ENCODE measurements around the gene IRF2BPL.

Gene IRF2BPL

DNA sequence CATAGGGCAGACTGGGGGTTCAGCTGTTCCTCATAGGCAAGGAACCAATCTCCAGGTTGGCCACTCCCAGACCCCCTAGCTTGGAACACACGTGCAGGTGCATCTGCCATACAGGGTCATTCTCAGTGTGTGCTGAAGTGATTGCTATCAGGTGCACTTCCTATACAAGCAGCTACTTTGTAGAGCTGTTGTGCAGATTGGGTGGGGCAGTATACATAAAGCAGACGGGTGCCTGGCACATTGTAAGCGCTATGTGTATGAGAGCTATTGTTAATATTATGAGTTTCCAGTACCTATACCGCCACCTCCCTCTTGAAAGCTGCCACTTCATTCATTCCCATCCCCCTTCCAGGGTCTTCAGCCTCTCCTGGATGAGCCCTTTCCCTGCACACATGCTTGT, 17.3 kb downstream of the IRF2BPL start:
- DNase-seq (ENCODE audit: low read depth), result no peak

DNA sequence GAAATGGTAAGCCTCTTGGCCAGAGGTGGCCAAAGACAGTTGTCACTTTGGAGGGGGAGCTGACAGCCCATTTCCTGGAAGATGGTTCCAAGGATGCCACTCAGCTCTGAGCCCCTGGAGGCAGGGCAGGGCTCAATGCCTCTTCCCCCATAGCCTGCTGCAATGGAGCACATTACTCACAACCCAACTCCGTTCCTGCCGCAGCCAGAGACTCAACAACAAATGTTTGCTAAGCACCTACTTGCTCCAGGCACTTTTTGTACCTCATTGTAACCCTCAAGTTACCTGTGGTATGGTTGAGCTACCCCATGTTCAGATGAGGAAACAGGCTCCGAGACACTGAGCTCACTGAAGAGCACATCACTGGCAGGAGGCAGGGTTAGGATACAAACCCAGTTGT, 19.5 kb downstream of the IRF2BPL start:
- no peak for DNase-seq (ENCODE audit: low read depth)

DNA sequence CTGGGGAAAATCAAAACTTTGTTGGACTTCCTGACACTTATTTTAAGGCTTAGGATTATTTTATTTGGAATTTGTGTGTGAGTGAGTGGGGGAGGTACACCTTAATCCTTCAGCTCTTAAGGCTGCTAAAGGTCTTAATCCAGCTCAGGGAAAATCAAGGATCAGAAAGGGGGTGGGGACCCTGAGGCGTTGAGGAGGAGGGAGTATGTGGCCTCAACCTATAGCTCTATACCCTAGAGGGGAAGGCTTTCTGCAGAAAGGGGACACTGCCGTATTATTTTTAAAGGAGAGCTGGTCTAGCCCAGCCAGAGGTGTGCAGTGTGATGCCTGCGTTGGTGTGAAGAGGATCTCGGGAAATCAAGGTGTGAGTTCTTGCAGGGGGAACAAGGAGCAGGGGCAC, 20.0 kb downstream of the IRF2BPL start:
- DNase-seq (ENCODE audit: low read depth), result no peak

DNA sequence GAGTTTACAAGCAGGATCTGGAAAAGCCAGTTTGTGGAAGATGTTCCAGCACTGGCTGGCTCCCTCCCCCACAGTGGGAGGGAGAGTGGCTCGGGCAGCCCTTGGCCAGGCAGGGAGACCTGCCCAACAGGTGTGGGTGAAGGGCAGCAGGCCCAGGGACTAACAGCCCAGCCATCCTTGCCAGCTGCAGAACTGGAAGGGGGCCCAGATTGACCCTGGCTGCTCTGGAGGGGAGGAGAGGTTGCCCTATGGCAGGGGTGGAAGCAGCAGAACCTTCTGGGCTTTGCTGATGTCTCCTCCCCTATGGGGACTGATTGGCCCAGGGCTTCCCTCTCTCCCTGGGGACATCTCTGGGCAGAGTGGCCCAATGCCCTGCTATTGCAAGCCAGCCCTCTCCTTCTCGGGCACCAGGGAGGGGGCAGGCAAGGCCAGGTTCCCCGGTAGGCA, 20.5 kb downstream of the IRF2BPL start:
- DNase-seq (ENCODE audit: low read depth), result no peak

DNA sequence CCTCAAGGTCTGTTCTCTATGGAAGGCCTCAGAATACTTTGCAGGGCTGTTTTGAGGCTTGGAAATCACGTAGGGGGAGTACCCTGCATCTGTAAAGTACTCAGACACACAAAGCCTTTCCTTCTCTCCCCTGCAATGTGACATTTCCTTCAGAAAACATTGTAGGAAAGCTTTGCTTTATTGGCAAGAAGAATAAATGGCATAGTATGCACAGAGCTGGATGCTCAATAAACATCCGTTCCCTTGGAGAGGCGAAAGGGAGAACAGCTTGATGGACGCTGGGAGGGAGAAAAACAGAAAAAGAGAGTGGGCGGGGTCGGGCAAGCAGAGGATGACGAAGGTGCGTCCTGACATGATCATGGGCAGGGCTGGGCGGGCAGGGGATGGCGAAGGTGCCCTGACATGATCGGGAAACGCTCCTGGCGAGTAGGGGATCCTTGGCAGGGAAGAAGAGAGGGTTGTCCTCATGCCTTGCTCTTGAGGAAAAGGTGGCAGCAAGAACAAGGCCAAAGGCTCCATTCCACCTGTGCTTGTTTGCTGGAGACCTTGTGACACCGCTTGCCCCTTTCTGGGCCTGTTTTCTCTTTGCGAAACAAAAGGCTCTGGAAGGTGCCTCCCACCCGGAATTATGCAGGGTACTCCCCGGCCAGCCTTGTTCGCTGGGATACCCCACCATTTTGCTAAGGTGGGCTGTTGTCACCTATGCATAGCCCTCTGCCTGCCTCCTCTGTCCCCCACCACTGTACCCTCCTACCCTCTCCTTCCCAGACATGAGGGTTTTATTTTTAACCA, 21.1 kb downstream of the IRF2BPL start:
- DNase-seq (ENCODE audit: low read depth), result no peak

DNA sequence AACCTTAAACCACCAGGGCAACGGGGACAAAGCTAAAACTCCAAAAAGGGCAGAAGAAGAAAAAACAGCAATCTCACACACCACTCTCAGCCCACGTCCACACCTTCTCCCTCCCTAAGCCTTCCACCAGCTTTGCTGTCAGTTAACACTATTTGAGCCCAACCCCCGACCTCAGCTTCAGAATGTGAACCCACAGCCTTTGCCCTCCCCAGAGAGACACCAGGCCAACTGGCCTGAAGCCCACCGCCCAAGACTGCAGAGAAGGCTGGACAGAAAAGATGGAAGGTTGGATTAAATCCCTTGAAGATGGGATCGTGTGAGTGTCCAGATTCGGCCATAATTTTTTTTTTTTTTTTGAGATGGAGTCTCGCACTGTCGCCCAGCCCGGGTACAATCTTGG, 22.4 kb downstream of the IRF2BPL start:
- no peak for DNase-seq (ENCODE audit: low read depth)

DNA sequence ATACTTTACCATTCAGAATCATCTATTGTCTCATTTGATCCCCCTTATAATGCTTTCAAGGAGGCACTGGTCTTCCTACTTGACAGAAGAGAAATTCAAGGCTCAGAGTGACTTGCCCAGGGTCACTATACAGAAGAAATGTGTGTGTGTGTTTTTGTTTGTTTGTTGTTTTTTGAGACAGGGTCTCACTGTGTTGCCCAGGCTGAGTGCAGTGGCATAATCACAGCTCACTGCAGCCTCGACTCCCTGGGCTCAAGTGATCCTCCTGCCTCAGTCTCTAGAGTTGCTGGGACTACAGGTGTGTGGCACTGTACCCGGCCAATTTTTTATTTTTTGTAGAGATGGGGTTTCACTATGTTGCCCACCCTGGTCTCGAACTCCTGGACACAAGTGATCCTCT, 22.9 kb downstream of the IRF2BPL start:
- DNase-seq (ENCODE audit: low read depth), result no peak

DNA sequence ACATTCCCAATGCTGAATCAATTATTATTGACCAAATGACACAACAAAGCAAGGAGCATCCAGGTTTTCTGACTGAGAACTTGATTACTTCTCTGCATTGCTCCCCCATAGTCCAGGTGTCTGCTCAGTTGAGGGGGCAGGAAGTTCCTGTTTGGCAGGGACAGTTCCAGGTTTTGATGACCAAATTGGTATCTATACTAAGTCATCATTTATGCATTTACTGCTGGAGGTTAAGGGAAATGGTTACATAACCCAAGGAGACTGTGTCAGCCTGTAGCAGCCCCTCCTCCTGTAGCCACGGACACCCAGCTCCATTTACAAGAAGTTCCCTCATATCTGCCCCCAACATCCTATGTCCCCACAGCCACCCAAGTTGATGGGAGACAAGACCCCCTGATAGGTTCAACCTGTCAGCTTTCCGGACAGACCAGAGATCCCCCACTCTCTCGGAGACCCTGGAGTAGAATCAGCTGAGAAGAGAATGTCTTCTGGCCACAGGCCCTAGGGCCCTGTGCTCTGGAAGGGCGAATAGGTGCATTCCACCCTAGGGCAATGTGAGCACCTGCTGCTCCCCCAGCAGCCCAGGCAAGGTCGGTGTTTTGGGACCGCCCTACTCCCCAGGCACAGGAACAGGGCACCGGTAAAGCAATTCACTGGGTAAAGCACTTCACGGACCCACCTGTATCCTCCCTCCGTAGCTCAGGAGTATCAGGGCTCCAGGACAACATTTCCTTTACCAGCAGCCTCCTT, 23.6 kb downstream of the IRF2BPL start:
- no peak for DNase-seq (ENCODE audit: low read depth)

DNA sequence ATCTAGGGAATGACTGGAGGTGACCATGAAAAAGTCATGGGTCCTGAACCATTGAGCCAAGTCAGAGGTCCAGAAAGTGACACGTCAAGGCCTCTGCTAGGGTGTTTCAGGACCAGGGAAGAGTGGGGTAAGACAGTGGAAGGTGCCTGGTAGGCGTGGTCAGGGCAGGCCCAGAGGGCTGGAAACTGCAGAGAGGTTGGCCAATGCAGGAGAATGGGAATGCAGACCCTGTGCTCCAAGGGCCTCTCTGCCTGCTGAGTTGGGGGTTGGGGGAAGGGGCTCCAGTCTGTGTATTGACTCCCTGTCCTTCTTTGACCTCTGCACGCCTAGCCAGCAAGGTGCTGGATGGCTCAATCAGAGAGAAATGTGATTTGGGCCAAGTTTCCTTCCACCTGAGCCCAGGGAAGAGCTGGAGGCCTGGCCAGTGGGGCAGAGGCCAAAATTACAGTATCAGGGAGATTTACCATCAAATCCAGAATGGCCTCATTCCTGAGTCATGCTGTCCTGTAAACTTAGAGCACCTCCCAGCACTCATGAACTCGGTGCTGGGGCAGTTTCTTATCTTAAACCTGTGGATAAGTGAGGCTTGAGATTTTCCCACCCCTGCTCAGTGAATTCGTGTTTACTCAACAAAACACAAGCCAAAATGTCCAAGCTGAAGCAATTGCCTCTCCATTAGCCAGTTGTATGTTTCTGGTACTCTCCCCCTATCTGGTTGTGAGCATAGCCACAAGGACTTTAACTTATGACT, 24.4 kb downstream of the IRF2BPL start:
- no peak for DNase-seq (ENCODE audit: low read depth)

DNA sequence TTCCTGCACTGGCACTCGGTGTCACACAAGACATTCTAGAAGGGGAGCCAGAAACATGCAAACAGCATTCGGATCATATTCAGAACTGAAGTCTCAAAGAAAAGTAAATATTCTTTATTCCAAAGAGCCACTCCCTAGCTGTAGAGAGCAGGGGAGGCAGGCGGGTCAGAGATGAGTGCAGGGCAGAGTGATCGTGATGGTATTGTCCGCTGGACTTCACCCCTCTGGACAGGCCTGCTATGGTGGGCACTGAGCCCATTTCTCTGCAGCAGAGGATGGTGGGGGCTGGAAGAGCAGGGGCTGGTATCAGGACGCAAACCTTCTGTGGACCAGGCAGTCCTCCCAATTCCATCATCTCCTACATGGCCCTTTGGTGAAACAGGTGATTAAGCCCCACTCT, 25.6 kb downstream of the IRF2BPL start:
- no peak for DNase-seq (ENCODE audit: low read depth)

DNA sequence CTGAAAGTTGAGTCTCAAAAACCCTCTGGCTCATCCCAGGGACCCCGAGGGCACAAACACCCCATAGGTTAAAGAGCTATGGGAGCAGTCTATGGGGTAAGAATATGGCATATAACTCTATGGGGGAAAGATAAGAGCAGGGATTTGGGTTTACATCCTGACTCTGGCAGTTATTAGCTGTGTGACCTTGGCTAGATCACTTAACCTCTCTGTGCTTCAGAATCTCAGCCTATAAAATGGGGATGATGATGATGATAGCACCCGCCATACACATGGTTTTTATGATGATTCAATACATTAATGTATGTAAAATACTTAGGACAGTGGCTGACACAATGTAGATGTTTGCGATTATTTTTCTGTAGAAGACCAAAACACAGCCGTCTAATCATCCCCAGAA, 26.2 kb downstream of the IRF2BPL start:
- no peak for DNase-seq (ENCODE audit: low read depth)

DNA sequence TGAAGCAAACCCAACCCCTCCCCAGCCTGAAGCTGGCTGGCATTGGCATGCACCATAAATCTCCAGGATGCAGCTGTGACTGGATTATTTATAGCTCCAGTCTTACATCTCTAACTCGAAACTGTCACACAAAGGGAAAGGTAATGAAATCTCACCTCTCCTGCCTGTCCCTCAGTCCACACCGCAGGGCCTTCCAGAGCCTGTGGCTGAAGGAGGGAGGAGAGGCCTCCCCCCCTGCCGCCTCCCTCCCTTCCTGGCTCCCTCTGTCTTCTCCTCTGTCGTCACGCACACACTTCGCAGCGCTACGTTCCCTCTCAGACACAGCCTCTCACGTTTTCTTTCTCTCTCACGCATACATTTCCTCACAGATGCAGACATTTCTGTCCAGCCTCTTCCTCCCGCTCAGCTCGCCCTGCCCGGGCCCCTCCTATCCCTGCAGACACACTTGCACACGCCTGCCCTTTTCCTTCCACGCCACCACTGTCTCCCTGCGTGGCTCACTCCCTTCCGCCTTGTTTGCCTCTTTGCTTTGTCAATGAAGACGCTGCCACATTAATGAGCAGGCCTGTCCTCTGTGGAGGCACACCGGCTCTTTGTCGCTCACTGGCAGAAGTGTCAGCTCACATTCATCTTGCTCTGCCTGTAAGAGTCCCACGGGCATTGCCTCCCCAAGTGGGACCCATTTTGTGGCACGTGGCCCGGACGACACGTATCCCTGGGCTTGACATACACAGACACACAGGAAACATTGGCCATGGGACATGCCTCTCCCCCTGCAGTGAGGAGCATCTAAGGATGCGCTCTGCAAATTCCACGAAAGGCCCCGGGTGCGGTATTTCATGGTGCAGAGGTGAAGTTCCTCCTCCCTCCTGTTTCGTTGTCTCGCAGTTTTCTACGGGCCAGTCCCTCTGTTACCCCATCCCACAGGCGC, 27.9 kb downstream of the IRF2BPL start:
- no peak for DNase-seq (ENCODE audit: low read depth)

DNA sequence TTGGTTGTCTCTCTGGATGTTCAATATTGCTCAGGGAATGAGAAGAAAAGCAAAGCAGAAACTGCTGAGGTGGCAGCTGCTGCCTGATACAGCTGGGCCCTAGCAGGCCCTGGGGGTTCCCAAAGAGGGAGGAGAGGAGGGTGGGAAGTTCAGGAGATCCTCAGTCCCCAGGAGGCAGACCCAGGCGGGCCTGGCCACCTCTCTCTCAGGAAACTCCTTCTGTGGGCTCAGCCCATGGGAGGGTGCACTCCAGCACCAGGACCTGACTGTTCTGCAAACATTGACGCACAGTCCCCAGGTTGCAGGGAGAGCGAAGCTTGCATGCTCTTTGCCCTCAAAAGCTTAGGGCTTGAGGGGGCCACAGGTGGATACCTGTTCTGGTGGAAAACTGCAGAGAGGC, 29.6 kb downstream of the IRF2BPL start:
- DNase-seq (ENCODE audit: low read depth), result no peak

DNA sequence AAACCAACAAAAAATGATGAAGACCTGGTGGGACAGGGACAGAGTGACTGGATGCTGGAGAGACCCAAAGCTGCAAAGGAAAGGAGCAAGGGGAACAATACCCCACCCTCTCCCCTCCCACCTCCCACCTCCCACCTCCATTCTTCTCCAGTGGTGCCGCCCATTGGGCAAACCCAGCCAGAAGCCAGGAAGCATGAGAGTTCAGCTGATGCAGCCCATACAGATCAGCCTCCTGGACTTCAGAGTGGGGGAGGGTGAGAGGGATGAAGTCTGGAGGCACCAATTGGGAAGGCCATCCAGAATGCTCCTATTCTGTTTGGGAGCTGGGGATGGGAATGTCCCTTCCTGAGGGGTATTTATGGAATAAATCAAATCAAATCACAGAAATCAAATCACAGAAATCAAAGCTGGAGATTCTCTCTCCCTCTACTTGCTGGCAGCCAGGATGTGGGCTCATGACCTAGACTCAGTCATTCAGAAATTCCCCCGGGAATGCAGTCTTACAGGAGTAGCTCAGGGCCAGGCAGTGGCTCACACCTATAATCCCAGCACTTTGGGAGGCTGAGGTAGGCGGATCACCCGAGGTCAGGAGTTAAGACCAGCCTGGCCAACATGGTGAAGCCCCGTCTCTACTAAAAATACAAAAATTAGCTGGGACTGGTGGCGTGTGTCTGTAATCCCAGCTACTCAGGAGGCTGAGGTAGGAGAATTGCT, 31.1 kb downstream of the IRF2BPL start:
- DNase-seq (ENCODE audit: low read depth), result no peak

DNA sequence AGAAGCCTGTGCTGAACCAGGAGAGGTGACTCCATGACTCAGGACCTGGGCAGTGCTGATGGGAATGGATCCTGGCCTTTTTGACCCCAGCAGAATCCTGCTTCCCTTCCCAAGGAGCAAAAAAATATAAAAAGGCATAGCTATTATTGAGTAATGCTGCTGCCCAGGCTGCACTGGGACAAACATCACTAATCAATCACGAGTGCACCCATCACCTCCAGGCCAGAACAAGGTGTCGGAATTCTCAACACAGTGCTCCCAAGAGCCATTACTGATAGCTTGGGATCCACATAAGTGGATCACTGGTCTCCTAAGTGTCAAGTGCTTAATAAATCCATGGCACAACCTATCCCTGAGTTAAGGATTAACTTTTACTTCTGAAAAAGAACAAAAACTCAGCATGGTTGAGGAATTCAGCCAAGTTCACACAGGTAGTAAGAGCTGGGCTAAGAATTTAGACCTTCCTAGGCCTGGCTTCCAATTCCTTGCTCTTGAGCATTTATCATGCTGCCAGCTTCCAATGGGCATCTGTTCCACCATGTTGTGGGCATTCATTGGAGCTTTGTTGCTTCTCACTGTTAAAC, 31.9 kb downstream of the IRF2BPL start:
- DNase-seq (ENCODE audit: low read depth), result no peak

DNA sequence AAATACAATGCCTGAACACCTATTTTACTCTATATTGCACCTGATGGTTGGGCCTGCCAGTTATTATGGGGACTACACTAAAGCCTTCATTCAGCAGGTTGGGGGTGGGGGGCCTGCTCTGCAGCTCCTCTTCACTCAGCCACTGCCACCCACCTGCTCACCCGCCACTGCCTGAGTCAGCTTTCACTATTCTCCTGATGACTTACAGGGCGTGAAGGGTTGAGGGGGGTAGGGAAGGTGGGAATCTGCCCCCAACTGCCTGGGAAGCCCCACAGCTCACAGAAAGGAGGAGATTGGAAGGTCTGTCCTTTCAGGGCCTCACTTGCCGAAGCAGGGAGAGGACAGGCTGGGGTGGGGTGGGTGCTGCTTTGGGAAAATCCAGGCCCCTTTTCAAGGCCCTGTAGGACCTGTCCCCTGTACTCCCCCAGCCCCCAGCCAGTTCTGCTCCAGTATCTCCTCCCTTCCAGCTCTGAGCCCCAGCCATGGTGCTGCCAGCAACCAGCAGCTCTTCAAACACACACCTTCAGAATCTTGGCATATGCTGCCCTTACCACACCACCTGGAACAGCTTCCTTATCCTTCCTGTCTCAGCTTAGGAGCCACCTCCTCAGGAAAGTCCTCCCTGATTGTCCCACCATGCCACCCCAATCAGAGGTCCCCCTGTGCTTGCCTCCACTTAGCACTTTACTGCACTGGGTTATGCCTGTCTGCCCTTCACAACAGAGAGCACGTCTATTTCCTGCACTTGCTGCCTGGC, 33.1 kb downstream of the IRF2BPL start:
- DNase-seq (ENCODE audit: low read depth), result no peak

DNA sequence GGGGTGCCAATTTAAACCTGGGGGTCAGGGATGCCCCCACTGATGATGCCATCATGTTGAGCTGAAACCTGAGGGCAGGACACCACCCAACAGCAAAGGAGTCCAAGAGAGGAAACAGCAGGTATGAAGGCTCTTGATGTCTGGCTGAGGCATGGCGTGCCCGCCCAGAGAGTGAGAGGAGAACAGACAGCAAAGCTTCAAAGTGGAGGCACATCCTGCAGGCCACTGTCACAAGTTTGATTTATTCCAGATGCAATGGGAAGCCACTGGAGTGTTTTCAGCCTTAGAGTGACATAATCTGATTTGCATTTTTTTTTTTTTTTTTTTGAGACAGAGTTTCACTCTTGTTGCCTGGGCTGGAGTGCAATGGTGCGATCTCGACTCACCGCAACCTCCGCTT, 34.8 kb downstream of the IRF2BPL start:
- no peak for DNase-seq (ENCODE audit: low read depth)

DNA sequence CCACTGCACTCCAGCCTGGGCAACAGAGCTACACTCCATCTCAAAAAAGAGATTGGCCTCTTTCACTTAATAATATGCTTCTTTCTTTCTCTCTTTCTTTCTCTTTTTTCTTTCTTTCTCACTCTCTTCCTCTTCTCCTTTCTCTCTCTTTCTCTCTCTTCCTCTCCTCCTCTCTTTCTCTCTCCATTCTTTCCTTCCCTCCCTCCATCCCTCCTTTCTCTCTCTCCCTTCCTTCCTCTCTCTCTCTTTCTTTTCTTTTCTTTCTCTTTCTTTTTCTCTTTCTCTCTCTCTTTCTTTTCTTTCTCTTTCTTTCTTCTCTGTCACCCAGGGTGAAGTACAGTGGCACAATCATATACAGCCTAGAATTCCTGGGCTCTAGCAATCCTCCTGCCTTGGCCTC, 38.4 kb downstream of the IRF2BPL start:
- no peak for DNase-seq (ENCODE audit: low read depth)

DNA sequence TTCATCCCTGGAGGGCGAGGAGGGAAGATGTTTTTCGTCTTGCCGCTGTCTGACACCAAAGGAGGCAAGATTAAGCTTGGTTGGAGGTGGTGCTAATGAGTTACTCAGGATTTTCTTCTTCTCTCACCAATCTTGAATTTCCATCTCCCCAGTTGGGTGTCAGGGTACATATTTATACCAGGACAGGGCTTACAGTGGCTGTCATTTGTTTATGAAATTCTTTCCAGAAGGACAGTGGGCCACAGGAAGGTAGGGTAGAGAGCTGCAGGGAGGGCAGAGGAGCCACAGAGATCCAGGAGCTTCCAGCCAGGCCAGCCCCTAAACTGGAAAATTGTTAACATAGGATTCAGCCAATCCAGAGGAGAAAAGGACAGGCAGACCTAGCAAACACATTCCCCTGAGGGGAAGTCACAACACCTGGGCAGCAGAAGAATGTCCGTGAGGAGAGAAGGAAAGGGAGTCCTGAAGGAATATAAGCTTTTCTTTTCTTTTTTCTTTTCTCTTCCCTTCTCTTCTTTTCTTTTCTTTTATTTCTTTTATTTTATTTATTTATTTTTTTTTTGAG, 40.5 kb downstream of the IRF2BPL start:
- DNase-seq (ENCODE audit: low read depth), result no peak

DNA sequence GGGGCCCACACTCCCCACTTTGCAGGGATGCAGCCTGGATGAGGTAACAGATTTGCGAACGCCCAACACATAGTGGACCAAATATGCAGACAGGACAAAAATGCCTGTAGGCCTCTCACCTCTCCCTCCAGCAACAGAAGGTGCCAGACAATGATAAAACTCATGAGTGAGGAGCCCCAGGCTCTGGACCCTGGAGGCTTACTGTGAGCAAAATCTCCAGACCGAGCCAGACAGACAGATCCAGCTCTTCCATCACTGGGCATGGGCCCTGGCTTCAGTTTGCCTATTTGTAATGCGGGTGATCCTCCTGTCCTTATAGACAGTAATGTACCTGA, 42.3 kb downstream of the IRF2BPL start:
- no peak for DNase-seq (ENCODE audit: low read depth)
